Measurements from ENCODE around the gene HBP1. TPM values are rescaled to one million over a fixed set of nuclear protein-coding genes. Genes with fewer than 3 reads are reported as not detected.
"Not testable (repeated sequence)": the region's sequence is repeated elsewhere in the genome, so short reads cannot be mapped to it uniquely, and the experiment has no call there.

HBP1 gene
- total RNA-seq, 4 donors from 2014 or later = 111 to 182 (median 154) TPM

- 93 to 95% methylated on average over 1 of the region's 1 CpG for WGBS, 2 donors
- no peak for TF ChIP-seq POLR2A (IDR thresholded peaks at IDR 0.05)
- no peak for TF ChIP-seq CTCF (IDR thresholded peaks at IDR 0.05)
- intact Hi-C loops (cut with DNase I) = loop anchor here (5.0 to 10.0 kb wide), 2 partner anchors 205 to 358 kb away; no protein-coding TSS in a partner anchor
- no peak for DNase-seq
- no peaks in the 10 kb centered on the region for H3K9me3 ChIP-seq
- no peaks in the 10 kb centered on the region for H3K36me3 ChIP-seq
- no peaks in the 10 kb centered on the region for H3K27me3 ChIP-seq
- H3K4me3 ChIP-seq (replicated peaks in 1 of 3) = no peak overlapping the region
- no peak overlapping the region for H3K27ac ChIP-seq
- H3K4me1 ChIP-seq = no peaks in the 10 kb centered on the region
Observed at GRCh38 chr7:107149863-107150262, 18.9 kb upstream of the HBP1 start.

- no peaks in the 10 kb centered on the region for H3K36me3 ChIP-seq
- H3K4me3 ChIP-seq (replicated peaks in 1 of 3) = no peak overlapping the region
- intact Hi-C loops (cut with DNase I) = no loop called here
- peak; percentile 69 to 74 for DNase-seq
- no peaks in the 10 kb centered on the region for H3K4me1 ChIP-seq
- TF ChIP-seq CTCF (IDR thresholded peaks at IDR 0.05) (peak; percentile 38 to 69 (median 51)), POLR2A (IDR thresholded peaks at IDR 0.05) (no peak)
- 25 to 26% methylated on average over 4 of the region's 4 CpGs for WGBS, 2 donors
- H3K9me3 ChIP-seq = no peaks in the 10 kb centered on the region
- no peak overlapping the region for H3K27ac ChIP-seq
- H3K27me3 ChIP-seq = no peaks in the 10 kb centered on the region
Observed at GRCh38 chr7:107150375-107151073, 18.3 kb upstream of the HBP1 start.

GRCh38 chr7:107151538-107151937, 17.3 kb upstream of the HBP1 start:
- 94 to 95% methylated on average over 7 of the region's 7 CpGs for WGBS, 2 donors
- no peaks in the 10 kb centered on the region for H3K4me1 ChIP-seq
- intact Hi-C loops (cut with DNase I) = no loop called here
- no peaks in the 10 kb centered on the region for H3K9me3 ChIP-seq
- H3K36me3 ChIP-seq = no peaks in the 10 kb centered on the region
- no peak overlapping the region for H3K27ac ChIP-seq
- no peak for DNase-seq
- no peak for TF ChIP-seq POLR2A (IDR thresholded peaks at IDR 0.05)
- TF ChIP-seq CTCF (IDR thresholded peaks at IDR 0.05) = no peak
- no peaks in the 10 kb centered on the region for H3K27me3 ChIP-seq
- no peak overlapping the region for H3K4me3 ChIP-seq (replicated peaks in 1 of 3)

GRCh38 chr7:107152011-107152410, 16.8 kb upstream of the HBP1 start:
- TF ChIP-seq POLR2A (IDR thresholded peaks at IDR 0.05) (no peak), CTCF (IDR thresholded peaks at IDR 0.05) (no peak)
- intact Hi-C loops (cut with DNase I) = no loop called here
- Histone ChIP-seq H3K27ac (no peak overlapping the region), H3K36me3 (no peaks in the 10 kb centered on the region), H3K4me1 (no peaks in the 10 kb centered on the region), H3K27me3 (no peaks in the 10 kb centered on the region), H3K4me3 (replicated peaks in 1 of 3) (no peak overlapping the region), H3K9me3 (no peaks in the 10 kb centered on the region)
- no peak for DNase-seq
- 52 to 67% methylated on average over 4 of the region's 4 CpGs for WGBS, 2 donors

GRCh38 chr7:107154826-107155225, 14.0 kb upstream of the HBP1 start:
- Histone ChIP-seq H3K4me3 (replicated peaks in 1 of 3) (no peak overlapping the region), H3K36me3 (no peaks in the 10 kb centered on the region), H3K4me1 (no peaks in the 10 kb centered on the region), H3K27ac (no peak overlapping the region), H3K27me3 (no peaks in the 10 kb centered on the region), H3K9me3 (no peaks in the 10 kb centered on the region)
- WGBS, 2 donors = 93 to 94% methylated on average over 6 of the region's 6 CpGs
- intact Hi-C loops (cut with DNase I) = no loop called here
- no peak for DNase-seq
- TF ChIP-seq CTCF (IDR thresholded peaks at IDR 0.05) (no peak), POLR2A (IDR thresholded peaks at IDR 0.05) (no peak)

GRCh38 chr7:107155726-107156125, 13.1 kb upstream of the HBP1 start:
- intact Hi-C loops (cut with DNase I); H3K36me3 ChIP-seq; H3K27me3 ChIP-seq; DNase-seq; H3K27ac ChIP-seq; H3K4me3 ChIP-seq (replicated peaks in 1 of 3); H3K9me3 ChIP-seq; H3K4me1 ChIP-seq: not testable (repeated sequence)
- WGBS, 2 donors = 95 to 97% methylated on average over 3 of the region's 3 CpGs

Measured in thyroid gland (tissue), 4 donors.